Immature natural killer cell (primary cell): ENCODE measurements around the gene SORD. TPM values are rescaled to one million over a fixed set of nuclear protein-coding genes. Genes with fewer than 3 reads are reported as not detected.
"Not testable (repeated sequence)": the region's sequence is repeated elsewhere in the genome, so short reads cannot be mapped to it uniquely, and the experiment has no call there.

Experiments used
- DNase-seq, 3 donors: peaks; one replicate each; pipeline ENCODE4 v3.0.0; 2022; ENCODE audit warnings: mixed read lengths in 1 of 3
- H3K27ac Mint-ChIP-seq, 6 donors: one replicate each; pipeline ENCODE4 v1.8.0; 2020; ENCODE audit warnings: mixed read lengths in 6 of 6, mild to moderate bottlenecking in 5 of 6, inconsistent platforms in 4 of 6, moderate library complexity in 3 of 6
- H3K27me3 Mint-ChIP-seq, 3 donors: one replicate each; pipeline ENCODE4 v1.8.0; 2020 to 2021; ENCODE audit warnings: low read depth in 3 of 3, mild to moderate bottlenecking in 3 of 3, mixed read lengths in 3 of 3, moderate library complexity in 3 of 3, inconsistent platforms in 1 of 3
- H3K36me3 Mint-ChIP-seq, 3 donors: one replicate each; pipeline ENCODE4 v1.8.0; 2020; ENCODE audit warnings: mixed read lengths in 3 of 3, inconsistent platforms in 2 of 3, mild to moderate bottlenecking in 2 of 3
- H3K4me1 Mint-ChIP-seq, 2 donors: one replicate each; pipeline ENCODE4 v1.8.0; 2020; ENCODE audit warnings: inconsistent platforms in 2 of 2, mild to moderate bottlenecking in 2 of 2, mixed read lengths in 2 of 2, moderate library complexity in 1 of 2
- H3K4me3 Mint-ChIP-seq, 5 donors: one replicate each; pipeline ENCODE4 v1.8.0; 2020; ENCODE audit warnings: mild to moderate bottlenecking in 5 of 5, mixed read lengths in 5 of 5, inconsistent platforms in 3 of 5, moderate library complexity in 3 of 5
- H3K9me3 Mint-ChIP-seq, 6 donors: one replicate each; pipeline ENCODE4 v1.8.0; 2020; ENCODE audit warnings: mild to moderate bottlenecking in 6 of 6, mixed read lengths in 6 of 6, inconsistent platforms in 4 of 6, moderate library complexity in 3 of 6
- polyA plus RNA-seq, 3 donors: library from polyadenylated mRNA; unstranded; fragments of 300-500 nt; fragmentation: Illumina TruSeq; gene quantifications; one replicate each; pipeline ENCODE4 v1.2.3, GENCODE V29; 2021

SORD gene
- polyA plus RNA-seq, 3 donors from 2014 or later = 0.84 to 6.1 (median 5.8) TPM

- H3K36me3 Mint-ChIP-seq, H3K4me1 Mint-ChIP-seq, DNase-seq, H3K27ac Mint-ChIP-seq, H3K4me3 Mint-ChIP-seq, H3K27me3 Mint-ChIP-seq, H3K9me3 Mint-ChIP-seq: not testable (repeated sequence)
Observed at GRCh38 chr15:45062301-45062700, 39.3 kb downstream of the SORD start.

GRCh38 chr15:45064386-45064785 lies 41.4 kb downstream of the SORD start:
- H3K27me3 Mint-ChIP-seq = peaks cover 0 to 4% (median 0%) of the 10 kb centered on the region in 3 donors
- H3K36me3 Mint-ChIP-seq = peaks cover 4 to 5% (median 5%) of the 10 kb centered on the region in 3 donors
- DNase-seq = no peak
- H3K9me3 Mint-ChIP-seq = no peaks in the 10 kb centered on the region
- no peak overlapping the region for H3K27ac Mint-ChIP-seq
- no peak overlapping the region for H3K4me3 Mint-ChIP-seq
- peaks cover 4 to 7% of the 10 kb centered on the region in 2 donors for H3K4me1 Mint-ChIP-seq

GRCh38 chr15:45069942-45070360 lies 47.0 kb downstream of the SORD start:
- not testable (repeated sequence) for H3K4me3 Mint-ChIP-seq, H3K9me3 Mint-ChIP-seq, DNase-seq, H3K36me3 Mint-ChIP-seq, H3K27ac Mint-ChIP-seq, H3K4me1 Mint-ChIP-seq, H3K27me3 Mint-ChIP-seq

- H3K27ac Mint-ChIP-seq, H3K27me3 Mint-ChIP-seq, H3K9me3 Mint-ChIP-seq, DNase-seq, H3K36me3 Mint-ChIP-seq, H3K4me1 Mint-ChIP-seq, H3K4me3 Mint-ChIP-seq: not testable (repeated sequence)
Observed at GRCh38 chr15:45073602-45074001, 50.6 kb downstream of the SORD start.

GRCh38 chr15:45075440-45076320 lies 52.7 kb downstream of the SORD start:
- not testable (repeated sequence) for H3K4me3 Mint-ChIP-seq, H3K9me3 Mint-ChIP-seq, DNase-seq, H3K36me3 Mint-ChIP-seq, H3K27ac Mint-ChIP-seq, H3K27me3 Mint-ChIP-seq, H3K4me1 Mint-ChIP-seq

- H3K36me3 Mint-ChIP-seq, DNase-seq, H3K9me3 Mint-ChIP-seq, H3K4me1 Mint-ChIP-seq, H3K27me3 Mint-ChIP-seq, H3K27ac Mint-ChIP-seq, H3K4me3 Mint-ChIP-seq: not testable (repeated sequence)
Observed at GRCh38 chr15:45077391-45077790, 54.4 kb downstream of the SORD start.

GRCh38 chr15:45079201-45079600 lies 56.2 kb downstream of the SORD start:
- not testable (repeated sequence) for H3K9me3 Mint-ChIP-seq, H3K27me3 Mint-ChIP-seq, H3K27ac Mint-ChIP-seq, DNase-seq, H3K4me3 Mint-ChIP-seq, H3K36me3 Mint-ChIP-seq, H3K4me1 Mint-ChIP-seq

GRCh38 chr15:45079628-45080246 lies 56.7 kb downstream of the SORD start:
- not testable (repeated sequence) for H3K4me3 Mint-ChIP-seq, H3K36me3 Mint-ChIP-seq, H3K27ac Mint-ChIP-seq

GRCh38 chr15:45080593-45080992 lies 57.6 kb downstream of the SORD start:
- H3K27ac Mint-ChIP-seq, H3K9me3 Mint-ChIP-seq, DNase-seq, H3K4me1 Mint-ChIP-seq, H3K36me3 Mint-ChIP-seq, H3K4me3 Mint-ChIP-seq: not testable (repeated sequence)
- H3K27me3 Mint-ChIP-seq = peaks cover 0 to 13% (median 0%) of the 10 kb centered on the region in 3 donors

More at GRCh38 chr15:45079628-45080246, 56.7 kb downstream of the SORD start:
- not testable (repeated sequence) for DNase-seq, H3K9me3 Mint-ChIP-seq, H3K27me3 Mint-ChIP-seq, H3K4me1 Mint-ChIP-seq

- not testable (repeated sequence) for H3K27ac Mint-ChIP-seq, H3K4me1 Mint-ChIP-seq, H3K4me3 Mint-ChIP-seq, DNase-seq, H3K9me3 Mint-ChIP-seq, H3K36me3 Mint-ChIP-seq
- H3K27me3 Mint-ChIP-seq = peaks cover 0 to 13% (median 6%) of the 10 kb centered on the region in 3 donors
Observed at GRCh38 chr15:45082412-45082811, 59.4 kb downstream of the SORD start.

- Mint-ChIP-seq H3K27me3 (peaks cover 0 to 16% (median 6%) of the 10 kb centered on the region in 3 donors), H3K27ac (no peak overlapping the region), H3K9me3 (no peaks in the 10 kb centered on the region), H3K36me3 (no peaks in the 10 kb centered on the region), H3K4me3 (no peak overlapping the region), H3K4me1 (no peaks in the 10 kb centered on the region)
- DNase-seq = no peak
Observed at GRCh38 chr15:45083223-45083622, 60.2 kb downstream of the SORD start.

- DNase-seq = no peak
- Mint-ChIP-seq H3K9me3 (no peaks in the 10 kb centered on the region), H3K4me1 (no peaks in the 10 kb centered on the region), H3K27me3 (peaks cover 0 to 16% (median 6%) of the 10 kb centered on the region in 3 donors), H3K27ac (no peak overlapping the region), H3K36me3 (no peaks in the 10 kb centered on the region), H3K4me3 (no peak overlapping the region)
Observed at GRCh38 chr15:45084163-45084562, 61.2 kb downstream of the SORD start.

GRCh38 chr15:45087513-45087912 lies 64.5 kb downstream of the SORD start:
- H3K36me3 Mint-ChIP-seq = no peaks in the 10 kb centered on the region
- H3K27me3 Mint-ChIP-seq = peaks cover 0 to 22% (median 19%) of the 10 kb centered on the region in 3 donors
- no peak overlapping the region for H3K4me3 Mint-ChIP-seq
- H3K9me3 Mint-ChIP-seq = no peaks in the 10 kb centered on the region
- no peak overlapping the region for H3K27ac Mint-ChIP-seq
- DNase-seq = no peak
- no peaks in the 10 kb centered on the region for H3K4me1 Mint-ChIP-seq

- Mint-ChIP-seq H3K27me3 (peaks cover 0 to 22% (median 16%) of the 10 kb centered on the region in 3 donors), H3K36me3 (no peaks in the 10 kb centered on the region), H3K9me3 (no peaks in the 10 kb centered on the region), H3K4me1 (no peaks in the 10 kb centered on the region), H3K4me3 (no peak overlapping the region), H3K27ac (no peak overlapping the region)
- DNase-seq = no peak
Observed at GRCh38 chr15:45088801-45089711, 66.1 kb downstream of the SORD start.
